Heart right ventricle (tissue), 16 donors: ENCODE data around the gene PTPN4. TPM values are rescaled to one million over a fixed set of nuclear protein-coding genes. Genes with fewer than 3 reads are reported as not detected.
A peak's percentile ranks its signal among the peaks of the same experiment; 100 is the strongest.

ENCODE experiments used
- ATAC-seq, 8 donors: fragments of 200-7000 bp; cut with Tn5 transposase; one replicate each; pipeline ENCODE4 v1.9.1; 2020; ENCODE audit warnings: mild to moderate bottlenecking in 8 of 8, moderate library complexity in 8 of 8, moderate number of reproducible peaks in 1 of 8
- DNase-seq, 2 donors: peaks; one replicate each; pipeline ENCODE4 v3.0.0-alpha.2; 2020
- H3K27ac ChIP-seq, 10 donors: fragments of 200-600 bp; sonication (generic) in 2 of 10; one replicate each; pipeline versions ENCODE4 v1.5.0 to v1.8.0; 2020 to 2022; ENCODE audit warnings: mild to moderate bottlenecking in 3 of 10
- H3K27me3 ChIP-seq, 7 donors: fragments of 200-600 bp; one replicate each; pipeline ENCODE4 v1.8.0; 2021 to 2022; ENCODE audit warnings: mild to moderate bottlenecking in 2 of 7
- H3K36me3 ChIP-seq, 9 donors: fragments of 200-600 bp; sonication (generic) in 1 of 9; one replicate each; pipeline versions ENCODE4 v1.5.0 to v1.8.0; 2020 to 2022; ENCODE audit warnings: mild to moderate bottlenecking in 2 of 9
- H3K4me1 ChIP-seq, 9 donors: fragments of 200-600 bp; sonication (generic) in 1 of 9; one replicate each; pipeline versions ENCODE4 v1.5.0 to v1.8.0; 2020 to 2022; ENCODE audit warnings: mild to moderate bottlenecking in 4 of 9
- H3K4me3 ChIP-seq, 10 donors: fragments of 200-600 bp; sonication (generic) in 2 of 10; one replicate each; pipeline versions ENCODE4 v1.5.0 to v1.8.0; 2020 to 2022; ENCODE audit warnings: mild to moderate bottlenecking in 7 of 10, moderate library complexity in 2 of 10
- H3K9me3 ChIP-seq, 11 donors: fragments of 200-600 bp in 10 of 11; sonication (generic) in 2 of 11; one replicate each; pipeline versions ENCODE4 v1.5.0 to v1.8.0; 2013 to 2022; ENCODE audit warnings: mild to moderate bottlenecking in 2 of 11, control low read depth in 1 of 11, moderate library complexity in 1 of 11
- WGBS, 2 donors: extraction: QIAGEN DNeasy Blood & Tissue Kit; methylation state at CpG; one replicate each; pipeline ENCODE4 v1.1.7; 2013; ENCODE audit warnings: inconsistent platforms in 1 of 2; 5-methylcytosine and 5-hydroxymethylcytosine counted together
- intact Hi-C, 10 donors: fragments of 100-400 bp; cut with DNase I; formaldehyde crosslinking; loops; one replicate each; pipeline versions ENCODE4 v1.11.1 to v1.14.2; 2022
- polyA plus RNA-seq, 2 donors: library from polyadenylated mRNA; stranded (reverse); fragments of 200-250 nt; gene quantifications; one replicate each; pipeline ENCODE4 v1.2.3, GENCODE V29; 2013
- total RNA-seq, 10 donors: library from RNA; stranded (reverse); fragmentation: NEBNext Ultra II Directional in 3 of 10; extraction: Animal tissue kit (Norgen Biotek cat#: 25700) in 3 of 10; gene quantifications; one replicate each; pipeline versions ENCODE4 v1.2.1 to v1.2.4, GENCODE V29; 2021 to 2023
- TF ChIP-seq, protein P1 (sequence below), 9 donors: fragments of 200-600 bp; sonication (generic) in 2 of 9; IDR thresholded peaks; one replicate each; pipeline versions ENCODE4 v1.5.0 to v1.8.0; 2021 to 2022; ENCODE audit warnings: antibody characterized with exemption in 9 of 9, mild to moderate bottlenecking in 5 of 9, moderate library complexity in 1 of 9
- donor health status: Arrhythmogenic right ventricular cardiomyopathy.
- donor health status: ischemic (EF 13 %, LVEDD 7.1; RV severe dilation, severe dysfunction).
- donor health status: healthy with polysubstance abuse.
- donor health status: DM: no; HTN: yes; CAD: no.
- donor health status: DM: no; HTN: no; CAD: no.
- donor health status: ischemic (EF 25% LVEDD 6.9; RV normal size, moderate dysfunction).
- donor health status: ischemic (EF 25% LVEDD 5.7; RV mildly dilated, moderate dysfunction).
- donor health status: healthy.
- donor health status: DM: yes; HTN: yes; CAD: no.
- donor health status: Ischemic cardiomyopathy.
- donor health status: ischemic (EF 35%, LVEDD 5.7; RV mildly dilated, moderate dysfunction).
- donor health status: nonischemic (EF 11% LVEDD 7.7; RV severe dilation, severe dysfunction).
- donor health status: DM: yes; HTN: yes; CAD: no.
- donor health status: PGD.
- donor health status: ischemic (EF 29% LVEDD 5.4; RV normal size, mild dysfunction).
- donor health status: nonischemic (EF 23%, LVEDD 6.1; RV moderate dilation, normal function).

PTPN4 gene
- total and polyA plus RNA-seq, 12 donors = 2.5 to 56.1 (median 44.7) TPM

DNA sequence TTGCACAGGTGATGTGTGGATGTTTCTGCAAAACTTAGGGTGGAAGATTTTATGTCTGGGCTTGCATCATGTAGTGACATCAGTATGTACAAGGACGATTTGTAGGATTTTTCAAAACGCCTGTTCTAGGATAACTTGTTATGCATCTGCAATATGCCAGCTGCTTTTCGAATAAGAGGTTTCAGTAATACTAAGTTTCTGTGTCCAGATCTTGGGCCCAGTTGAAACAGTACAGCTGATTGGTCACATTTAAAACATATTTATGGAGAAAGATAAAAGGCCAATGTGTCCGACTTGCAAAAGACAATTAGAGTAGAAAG is 1.2 kb downstream of the PTPN4 start:
- Histone ChIP-seq H3K4me1 (peaks cover 0 to 55% (median 32%) of the 10 kb centered on the region in 9 donors), H3K27me3 (no peaks in the 10 kb centered on the region), H3K4me3 (peak overlapping the region; percentile 69 to 94 (median 86)), H3K36me3 (no peaks in the 10 kb centered on the region), H3K27ac (peak overlapping the region in 7 of 10 donors; percentile 16 to 97 (median 41)), H3K9me3 (no peaks in the 10 kb centered on the region)
- intact Hi-C loops = loop anchor here in 1 of 10 donors (5.0 kb wide), 1 partner anchor 56 kb away; no protein-coding TSS in a partner anchor
- DNase-seq (no peak), ATAC-seq (no peak)
- WGBS, 2 donors = 3 to 5% methylated on average over 4 of the region's 4 CpGs
- TF ChIP-seq, protein P1, sequence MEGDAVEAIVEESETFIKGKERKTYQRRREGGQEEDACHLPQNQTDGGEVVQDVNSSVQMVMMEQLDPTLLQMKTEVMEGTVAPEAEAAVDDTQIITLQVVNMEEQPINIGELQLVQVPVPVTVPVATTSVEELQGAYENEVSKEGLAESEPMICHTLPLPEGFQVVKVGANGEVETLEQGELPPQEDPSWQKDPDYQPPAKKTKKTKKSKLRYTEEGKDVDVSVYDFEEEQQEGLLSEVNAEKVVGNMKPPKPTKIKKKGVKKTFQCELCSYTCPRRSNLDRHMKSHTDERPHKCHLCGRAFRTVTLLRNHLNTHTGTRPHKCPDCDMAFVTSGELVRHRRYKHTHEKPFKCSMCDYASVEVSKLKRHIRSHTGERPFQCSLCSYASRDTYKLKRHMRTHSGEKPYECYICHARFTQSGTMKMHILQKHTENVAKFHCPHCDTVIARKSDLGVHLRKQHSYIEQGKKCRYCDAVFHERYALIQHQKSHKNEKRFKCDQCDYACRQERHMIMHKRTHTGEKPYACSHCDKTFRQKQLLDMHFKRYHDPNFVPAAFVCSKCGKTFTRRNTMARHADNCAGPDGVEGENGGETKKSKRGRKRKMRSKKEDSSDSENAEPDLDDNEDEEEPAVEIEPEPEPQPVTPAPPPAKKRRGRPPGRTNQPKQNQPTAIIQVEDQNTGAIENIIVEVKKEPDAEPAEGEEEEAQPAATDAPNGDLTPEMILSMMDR (IDR thresholded peaks at IDR 0.05) = no peak

DNA sequence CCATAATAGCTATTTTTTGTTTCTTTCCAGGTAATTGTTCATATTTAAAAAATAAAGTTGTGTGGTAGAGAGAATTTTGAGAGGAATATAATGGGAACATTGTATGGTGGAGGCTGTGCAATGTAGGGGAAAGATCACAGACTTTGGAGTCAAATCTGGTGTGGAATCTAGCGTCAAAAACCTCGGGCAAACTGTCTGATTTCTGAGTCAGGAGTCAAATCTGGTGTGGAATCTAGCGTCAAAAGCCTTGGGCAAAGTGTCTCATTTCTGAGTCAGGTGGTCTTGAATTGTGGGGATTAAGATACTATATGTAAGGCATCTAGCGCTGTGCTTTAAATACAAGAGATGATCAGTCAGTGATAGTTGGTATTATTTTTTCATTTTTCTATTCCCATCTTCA is 5.1 kb downstream of the PTPN4 start:
- no peak for ATAC-seq
- intact Hi-C loops = loop anchor here in 2 of 10 donors (5.0 kb wide), 2 partner anchors 37 to 52 kb away; no protein-coding TSS in a partner anchor
- WGBS, 2 donors = 95 to 96% methylated on average over 4 of the region's 4 CpGs

DNA sequence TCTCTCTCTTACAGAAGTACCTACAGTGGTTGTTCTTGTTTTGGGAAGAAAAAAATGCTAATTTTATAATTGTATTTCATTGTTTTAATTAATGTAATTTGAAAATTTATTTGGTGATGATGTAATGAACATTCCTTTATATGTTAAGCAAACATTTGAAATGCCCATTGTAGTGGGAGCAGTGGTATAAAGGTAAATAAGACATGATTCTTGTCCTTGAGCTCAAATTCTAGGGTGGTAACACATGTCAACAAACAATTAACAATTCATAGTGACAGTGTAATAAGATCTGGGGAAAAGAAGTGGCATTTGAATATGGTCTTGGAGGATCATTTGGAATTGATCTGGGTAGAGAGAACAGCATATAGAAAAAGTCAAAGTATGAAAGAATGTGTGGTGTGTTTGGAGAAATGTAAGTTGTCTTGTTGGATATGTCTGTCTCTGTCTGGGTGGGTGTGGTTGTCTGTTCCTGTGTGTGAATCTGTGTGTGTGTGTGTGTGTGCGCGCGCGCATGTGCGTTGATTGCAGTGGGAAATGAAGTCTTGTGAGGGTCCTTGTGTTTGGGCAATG is 5.8 kb downstream of the PTPN4 start:
- no peak overlapping the region for H3K4me3 ChIP-seq
- DNase-seq (no peak), ATAC-seq (no peak)
- intact Hi-C loops = loop anchor here in 1 of 10 donors (5.0 kb wide), 1 partner anchor 37 kb away; no protein-coding TSS in a partner anchor
- H3K9me3 ChIP-seq = no peaks in the 10 kb centered on the region
- 86 to 89% methylated on average over 5 of the region's 5 CpGs for WGBS, 2 donors
- H3K4me1 ChIP-seq = peaks cover 0 to 70% (median 37%) of the 10 kb centered on the region in 9 donors
- H3K36me3 ChIP-seq = no peaks in the 10 kb centered on the region
- TF ChIP-seq, protein P1 (IDR thresholded peaks at IDR 0.05) = no peak
- no peaks in the 10 kb centered on the region for H3K27me3 ChIP-seq
- no peak overlapping the region for H3K27ac ChIP-seq

More for the DNA sequence above, 5.1 kb downstream of the PTPN4 start:
- Histone ChIP-seq H3K9me3 (no peaks in the 10 kb centered on the region), H3K27me3 (no peaks in the 10 kb centered on the region), H3K4me3 (no peak overlapping the region), H3K36me3 (no peaks in the 10 kb centered on the region), H3K4me1 (peaks cover 0 to 70% (median 37%) of the 10 kb centered on the region in 9 donors), H3K27ac (no peak overlapping the region)
- DNase-seq = no peak
- TF ChIP-seq, protein P1 (IDR thresholded peaks at IDR 0.05) = no peak

DNA sequence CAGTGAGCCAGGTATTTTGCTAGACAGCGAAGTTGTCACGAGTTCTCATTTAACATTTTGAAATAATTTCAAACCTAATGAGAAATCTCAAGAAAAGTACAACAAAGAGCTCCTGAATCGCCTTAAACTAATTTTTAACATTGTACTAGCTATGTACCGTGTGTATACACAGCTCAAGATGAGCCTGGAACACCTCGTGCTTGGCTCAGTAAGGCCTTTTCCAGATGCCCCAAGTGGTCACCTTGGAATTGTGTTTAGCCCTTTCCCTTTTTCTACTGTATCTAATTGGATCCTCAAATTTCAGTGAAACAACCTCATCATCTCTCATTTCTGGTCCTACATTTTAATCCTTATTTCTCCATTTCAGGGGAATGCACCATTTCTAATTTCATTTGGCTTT is 7.2 kb downstream of the PTPN4 start:
- Histone ChIP-seq H3K36me3 (no peaks in the 10 kb centered on the region), H3K9me3 (no peaks in the 10 kb centered on the region), H3K27me3 (no peaks in the 10 kb centered on the region), H3K27ac (peak overlapping the region in 2 of 10 donors; percentile 5 to 26), H3K4me1 (peaks cover 2 to 70% (median 36%) of the 10 kb centered on the region in 9 donors), H3K4me3 (no peak overlapping the region)
- ATAC-seq (peak in 4 of 8 donors; percentile 34 to 79 (median 46)), DNase-seq (no peak)
- intact Hi-C loops = loop anchor here in 1 of 10 donors (5.0 kb wide), 1 partner anchor 35 kb away; no protein-coding TSS in a partner anchor
- WGBS, 2 donors = 63 to 79% methylated on average over 5 of the region's 5 CpGs
- TF ChIP-seq, protein P1 (IDR thresholded peaks at IDR 0.05) = peak in 1 of 9 donors; percentile 15
